Mucosa of gallbladder (tissue), 1 donor: ENCODE data around the gene THAP4. TPM values are rescaled to one million over a fixed set of nuclear protein-coding genes. Genes with fewer than 3 reads are reported as not detected.
"Not testable (repeated sequence)": the region's sequence is repeated elsewhere in the genome, so short reads cannot be mapped to it uniquely, and the experiment has no call there.

Experiments
- DNase-seq: peaks from one replicate; pipeline ENCODE4 v3.0.0-alpha.2; 2020; ENCODE audit warnings: low spot score
- total RNA-seq: library from RNA; stranded (reverse); gene quantifications from one replicate; pipeline ENCODE4 v1.2.1, GENCODE V29; 2021
- donor health status: DM: no; HTN: no; CAD: no.

THAP4 gene
- total RNA-seq, 1 donor from 2014 or later, result 53.8 TPM

DNA sequence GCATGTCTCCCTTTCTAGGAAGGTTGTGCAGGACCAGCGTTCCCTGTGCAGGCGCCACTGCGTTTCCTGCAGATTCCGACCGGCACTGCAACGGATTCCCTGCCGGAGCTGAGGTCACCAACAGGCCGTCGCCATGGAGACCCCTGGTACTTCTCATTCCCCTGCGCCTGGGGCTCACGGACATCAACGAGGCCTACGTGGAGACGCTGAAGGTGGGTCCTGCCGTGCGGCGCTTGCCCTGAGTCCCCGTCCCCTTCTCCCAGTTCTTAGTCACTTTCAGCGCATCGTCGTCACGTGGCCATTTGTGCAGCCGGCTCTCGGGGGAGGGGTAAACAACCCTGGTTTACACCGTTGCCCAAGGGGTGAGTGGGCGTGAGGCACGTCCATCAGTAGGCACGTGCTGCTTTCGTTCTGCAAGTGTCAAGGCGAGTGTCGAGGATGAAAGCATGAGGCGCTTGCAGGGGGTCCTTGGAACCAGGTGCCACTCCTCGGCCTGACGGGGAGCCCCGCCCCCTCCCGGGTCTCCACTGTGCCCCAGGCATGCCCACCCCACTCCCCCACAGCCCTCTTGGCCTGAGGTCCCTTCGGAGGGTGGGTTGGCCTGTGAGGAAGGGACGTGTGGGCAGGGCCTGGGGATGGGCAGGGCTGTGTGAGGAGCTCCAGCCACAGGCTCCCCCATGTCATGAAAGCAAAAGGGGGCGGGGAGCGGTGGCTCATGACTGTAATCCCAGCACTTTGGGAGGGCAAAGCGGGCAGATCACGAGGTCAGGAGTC, 29.9 kb upstream of the THAP4 start:
- DNase-seq, result no peak

DNA sequence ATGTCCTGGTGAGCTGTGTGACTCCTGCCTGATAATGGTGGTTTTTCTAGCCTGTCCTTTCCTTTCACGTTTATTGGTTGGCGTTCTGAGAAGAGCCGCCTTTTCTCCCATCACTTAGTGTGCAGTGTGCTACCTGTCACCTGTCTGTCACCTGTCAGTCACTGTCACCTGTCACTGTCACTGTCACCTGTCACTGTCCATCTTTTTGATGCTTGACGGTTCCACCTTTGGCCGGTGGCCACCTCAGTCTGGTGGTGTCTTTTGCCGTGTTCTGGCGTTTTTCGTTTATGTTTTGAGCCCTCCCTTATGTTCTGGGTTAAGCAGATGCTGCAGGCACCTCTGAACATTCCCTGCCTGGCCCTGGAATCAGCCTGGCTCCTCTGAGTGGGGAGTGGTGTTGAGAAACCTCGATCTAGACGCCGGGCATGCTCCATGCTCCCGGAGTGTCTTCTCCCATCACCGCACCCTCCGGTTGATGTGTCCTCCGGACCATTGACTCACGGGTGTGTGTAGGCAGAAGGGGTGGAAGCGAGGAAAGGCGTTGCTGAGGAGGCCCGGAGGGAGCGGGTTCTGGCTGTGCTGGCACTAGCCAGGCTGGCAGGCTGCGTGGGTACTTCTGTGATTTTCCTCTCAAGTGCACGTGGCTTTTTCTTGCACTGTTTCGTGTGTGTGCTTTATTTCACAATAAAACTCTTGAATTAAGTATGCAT, 28.9 kb upstream of the THAP4 start:
- DNase-seq, result no peak

DNA sequence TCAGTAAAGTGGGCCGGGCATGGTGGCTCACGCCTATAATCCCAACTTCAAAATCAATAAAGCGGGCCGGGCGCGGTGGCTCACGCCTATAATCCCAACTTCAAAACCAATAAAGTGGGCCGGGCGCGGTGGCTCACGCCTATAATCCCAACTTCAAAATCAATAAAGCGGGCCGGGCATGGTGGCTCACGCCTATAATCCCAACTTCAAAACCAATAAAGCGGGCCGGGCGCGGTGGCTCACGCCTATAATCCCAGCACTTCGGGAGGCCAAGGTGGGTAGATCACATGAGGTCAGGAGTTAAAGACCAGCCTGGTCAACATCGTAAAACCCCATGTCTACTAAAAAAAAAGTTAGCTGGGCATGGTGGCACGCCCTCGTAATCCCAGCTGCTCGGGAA, 25.8 kb upstream of the THAP4 start:
- not testable (repeated sequence) for DNase-seq

DNA sequence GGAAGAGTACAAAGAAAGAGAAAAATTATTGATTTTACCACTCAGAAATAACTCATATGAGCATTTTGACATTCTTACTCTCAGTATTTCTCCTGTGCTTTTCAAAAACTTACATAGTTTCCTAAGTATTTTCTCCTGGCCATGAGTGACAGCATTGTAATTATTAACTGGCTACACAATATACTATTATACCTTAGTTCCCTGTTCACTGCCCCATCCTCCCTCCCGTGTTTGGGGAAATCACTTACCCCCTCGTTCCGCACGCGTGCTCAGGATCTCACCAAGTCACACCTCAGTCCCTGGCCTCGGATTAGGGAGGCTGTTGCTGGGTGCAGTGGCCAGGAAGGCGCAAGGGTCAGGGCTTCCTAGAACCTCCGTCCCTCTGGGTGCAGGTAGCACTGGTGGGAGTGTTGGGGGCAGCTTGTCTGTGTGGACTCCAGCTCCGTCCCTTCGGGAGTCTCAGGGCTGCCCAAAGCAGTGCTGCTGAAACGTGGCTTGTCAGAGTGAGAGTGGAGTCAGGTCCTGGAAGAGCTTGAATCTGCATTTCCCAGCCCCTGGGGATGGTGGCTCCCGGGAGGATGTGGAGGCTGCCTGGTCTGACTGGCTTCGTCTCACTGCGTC, 23.7 kb upstream of the THAP4 start:
- DNase-seq, result no peak

DNA sequence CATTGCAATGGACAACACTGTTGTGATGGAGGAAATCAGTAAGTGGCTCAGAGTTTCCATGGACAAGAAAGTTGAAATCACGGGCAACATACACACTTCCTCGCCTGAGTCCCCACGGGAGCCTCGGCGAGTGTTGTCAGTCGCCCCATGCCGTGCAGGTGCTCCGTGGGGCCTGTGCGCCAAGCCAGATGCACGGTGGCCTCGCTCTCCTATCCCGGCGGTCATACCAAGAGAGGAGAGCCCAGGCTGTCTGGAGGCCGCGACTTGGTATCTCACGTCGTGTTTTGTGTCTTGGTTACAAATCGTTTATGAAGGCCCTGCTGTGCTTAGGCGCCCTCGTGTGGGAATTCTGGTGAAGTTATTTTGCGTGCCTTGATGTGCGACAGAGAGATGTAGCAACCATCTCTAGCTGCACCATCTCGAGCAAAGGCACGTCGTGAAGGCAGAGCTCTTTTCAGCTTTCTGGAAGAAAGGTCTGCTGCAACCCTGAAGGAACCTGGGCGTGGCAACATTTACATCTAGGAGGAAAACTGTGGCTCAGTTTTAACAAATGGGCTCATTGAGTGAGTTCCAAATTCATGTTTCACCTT, 22.3 kb upstream of the THAP4 start:
- peak; percentile 67 for DNase-seq

DNA sequence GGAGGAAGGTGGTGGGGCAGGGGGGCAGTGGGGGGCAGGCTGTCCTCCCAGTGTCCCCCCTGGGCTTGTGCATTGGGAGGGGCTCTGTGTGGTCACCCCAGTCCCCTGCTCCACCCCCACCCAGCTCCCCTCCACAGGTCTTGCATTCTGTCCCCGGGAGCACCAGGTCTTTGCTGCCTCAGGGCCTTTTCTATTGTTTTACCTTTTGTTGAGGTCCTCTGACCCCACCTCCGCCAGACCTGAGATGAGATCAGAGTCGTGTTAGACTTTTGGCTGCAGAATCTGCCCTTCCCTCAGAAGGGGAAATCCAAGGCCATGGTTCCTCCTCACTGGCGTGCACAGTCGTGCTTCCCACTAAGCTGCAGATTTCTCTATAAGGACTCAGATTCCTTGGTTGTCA, 21.3 kb upstream of the THAP4 start:
- no peak for DNase-seq

DNA sequence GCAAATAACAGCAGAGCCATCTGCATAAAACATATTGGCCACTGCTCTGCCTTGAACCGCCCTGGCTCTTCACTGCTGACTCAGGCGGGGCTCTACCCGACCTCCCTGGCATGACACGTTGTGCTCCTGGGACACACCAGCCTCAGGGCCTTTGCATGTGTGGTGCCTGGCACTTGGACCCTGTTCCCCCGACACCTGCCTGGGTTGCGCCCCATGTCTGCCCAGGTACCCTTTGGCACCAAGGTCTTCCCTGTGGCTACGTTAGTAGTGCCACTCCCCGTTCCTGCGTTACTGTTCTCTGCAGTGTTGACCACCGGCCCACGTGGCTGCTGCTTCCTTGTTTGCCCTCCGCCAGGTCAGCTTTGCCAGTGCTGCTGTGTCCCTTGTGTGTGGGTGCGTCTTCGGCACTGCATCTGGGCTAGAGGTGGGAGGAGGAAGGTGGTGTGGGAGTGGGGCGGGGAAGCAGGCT, 20.9 kb upstream of the THAP4 start:
- no peak for DNase-seq

DNA sequence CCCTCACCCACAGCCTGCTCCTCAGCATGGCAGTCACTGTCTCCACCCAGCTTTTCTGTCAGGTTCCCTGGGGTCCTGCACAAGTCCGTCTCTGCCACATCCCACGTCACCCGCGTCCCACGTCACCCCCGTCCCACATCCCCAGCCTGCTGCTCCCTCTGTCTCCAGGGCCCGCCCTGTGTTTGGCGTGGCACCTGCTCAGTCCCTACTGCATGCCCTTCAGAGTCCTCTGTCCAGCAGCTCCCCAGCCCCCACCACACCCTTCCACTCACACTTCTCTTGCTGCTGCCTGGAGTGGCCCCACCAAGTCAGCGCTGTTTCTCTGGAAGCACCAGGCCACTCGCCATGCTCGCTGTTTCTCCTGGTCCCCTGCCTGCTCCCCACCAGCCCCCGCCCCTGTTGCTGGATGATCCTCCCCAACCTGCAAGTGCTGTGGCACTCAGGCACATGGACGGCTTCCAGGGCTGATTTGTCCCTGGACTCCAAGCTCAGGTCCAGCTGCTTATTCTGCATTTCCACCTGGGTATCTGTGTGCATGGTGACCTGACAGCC, 19.3 kb upstream of the THAP4 start:
- no peak for DNase-seq

DNA sequence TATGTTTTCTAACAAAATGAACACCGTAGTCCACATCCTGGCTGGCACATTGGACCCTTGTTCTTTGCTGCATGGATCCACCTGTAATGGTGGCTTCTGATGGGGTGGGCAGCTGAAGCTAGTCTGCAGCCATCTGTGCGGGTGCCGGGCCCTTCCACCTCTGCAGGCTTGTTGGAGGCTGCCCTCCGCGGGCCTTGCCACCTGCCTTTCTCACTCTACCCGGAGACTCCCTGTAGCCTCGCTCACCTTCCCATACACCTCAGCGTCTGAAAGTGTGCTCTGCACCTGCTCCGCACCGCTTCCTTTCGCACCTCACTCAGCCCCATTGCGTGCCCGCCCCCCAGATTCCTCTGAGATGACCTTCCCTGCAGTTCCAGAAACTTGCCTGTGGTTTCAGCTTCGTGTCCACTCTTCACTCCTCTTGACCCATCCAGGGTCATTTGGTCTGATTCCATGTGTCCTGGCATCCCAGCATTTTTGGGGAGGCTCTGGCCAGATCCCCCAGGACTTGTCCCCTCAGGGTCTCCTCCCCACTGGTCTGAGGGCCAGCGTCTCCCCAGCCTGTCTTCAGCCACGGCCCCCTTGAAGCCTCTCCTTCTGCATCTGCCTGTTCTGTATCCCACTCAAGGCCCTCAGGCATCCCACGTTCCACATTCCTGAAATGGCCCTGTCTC, 18.7 kb upstream of the THAP4 start:
- no peak for DNase-seq

DNA sequence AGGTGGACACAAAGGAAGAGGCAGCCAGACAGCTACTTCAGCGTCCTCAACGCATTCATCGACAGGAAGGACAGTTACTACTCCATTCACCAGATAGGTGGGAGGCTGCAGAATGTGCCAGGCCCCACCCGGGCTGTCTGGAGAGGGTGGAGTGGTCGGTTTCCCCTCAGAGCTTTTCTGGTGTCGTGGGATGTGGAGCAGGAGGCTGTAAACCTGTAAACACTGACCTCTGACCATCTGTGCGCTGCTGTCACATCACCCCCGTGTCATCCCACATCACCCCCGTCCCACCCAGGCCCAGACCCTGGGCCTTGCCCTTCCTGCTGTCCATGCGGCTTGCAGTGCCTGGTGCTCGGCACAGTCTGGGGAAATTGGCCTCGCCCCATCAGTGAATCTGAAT, 17.6 kb upstream of the THAP4 start:
- DNase-seq, result no peak

DNA sequence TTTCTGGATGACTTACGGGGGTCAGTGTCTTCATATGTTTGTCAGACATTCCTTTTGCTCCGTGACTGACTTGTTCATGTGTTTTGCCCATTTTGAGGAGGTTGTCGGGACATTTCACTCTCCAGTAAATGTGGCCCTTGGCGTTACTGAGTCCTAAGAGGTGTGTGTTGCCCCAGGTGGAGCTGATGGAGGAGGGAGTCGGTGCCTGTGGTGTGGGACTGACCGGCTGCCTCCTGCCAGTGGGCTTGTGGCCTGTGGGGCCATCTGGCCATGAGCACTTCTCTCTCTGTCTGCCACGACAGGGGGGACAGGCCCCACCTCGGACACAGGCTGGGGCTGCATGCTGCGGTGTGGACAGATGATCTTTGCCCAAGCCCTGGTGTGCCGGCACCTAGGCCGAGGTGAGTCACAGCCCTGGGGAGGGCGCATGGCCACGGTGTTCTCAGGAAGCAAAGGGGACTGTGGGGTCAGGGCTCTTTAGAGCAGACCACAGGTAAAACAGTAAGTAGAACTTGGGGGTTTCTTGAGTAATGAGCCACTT, 16.3 kb upstream of the THAP4 start:
- DNase-seq, result no peak

DNA sequence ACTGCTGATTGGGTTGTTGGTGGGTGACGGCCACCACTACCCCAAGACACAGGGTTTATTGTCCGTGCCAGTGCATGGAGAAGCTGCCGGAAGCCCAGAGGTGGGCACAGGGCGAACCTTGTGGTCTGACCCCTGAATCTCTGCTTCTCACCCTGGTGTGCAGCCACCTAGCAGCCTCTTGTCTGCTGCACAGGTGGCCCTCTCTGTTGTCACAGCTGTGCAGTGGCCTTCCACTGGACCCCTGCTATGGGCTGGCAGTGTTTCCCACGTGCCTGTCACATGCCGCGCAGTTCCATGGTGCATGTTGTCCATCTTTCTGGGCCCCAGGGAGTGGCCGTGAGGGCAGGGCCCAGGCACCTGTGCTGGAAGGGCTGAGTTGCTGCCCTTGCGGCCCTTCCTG, 15.8 kb upstream of the THAP4 start:
- DNase-seq, result no peak

DNA sequence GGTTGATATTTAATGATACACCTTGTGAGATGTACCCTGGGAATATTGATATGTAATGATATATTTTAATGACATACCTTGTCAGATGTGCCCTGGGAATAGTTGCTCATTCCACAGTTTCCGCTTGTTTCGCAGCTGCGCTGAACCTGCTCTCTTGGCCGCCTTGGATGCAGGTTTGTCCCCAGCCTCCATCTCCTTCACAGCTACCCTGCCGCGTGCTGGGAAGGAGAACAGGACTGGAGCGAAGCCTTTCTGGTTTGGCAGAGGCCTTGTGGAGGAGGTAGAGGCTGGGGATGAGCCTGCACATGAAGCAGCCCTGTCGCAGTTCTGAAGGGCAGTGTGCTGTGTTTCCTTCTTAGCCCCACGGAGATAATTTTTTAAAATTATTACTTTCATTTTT, 15.2 kb upstream of the THAP4 start:
- no peak for DNase-seq

DNA sequence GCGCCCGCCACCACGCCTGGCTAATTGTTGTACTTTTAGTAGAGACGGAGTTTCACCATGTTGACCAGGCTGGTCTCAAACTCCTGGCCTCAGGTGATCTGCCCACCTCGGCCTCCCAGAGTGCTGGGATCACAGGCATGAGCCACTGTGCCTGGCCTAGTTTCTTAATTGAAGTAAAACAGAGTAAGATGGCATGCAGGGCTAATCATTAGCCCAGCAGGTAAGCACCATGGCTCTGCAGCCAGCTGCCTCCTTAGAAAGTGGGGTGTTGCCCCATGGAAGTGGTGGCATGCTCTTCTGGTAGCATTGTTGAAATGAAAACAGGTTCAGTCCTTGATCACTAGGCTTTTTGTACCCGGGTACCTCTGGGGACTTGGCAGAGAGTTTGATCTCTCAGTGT, 13.0 kb upstream of the THAP4 start:
- DNase-seq, result no peak

DNA sequence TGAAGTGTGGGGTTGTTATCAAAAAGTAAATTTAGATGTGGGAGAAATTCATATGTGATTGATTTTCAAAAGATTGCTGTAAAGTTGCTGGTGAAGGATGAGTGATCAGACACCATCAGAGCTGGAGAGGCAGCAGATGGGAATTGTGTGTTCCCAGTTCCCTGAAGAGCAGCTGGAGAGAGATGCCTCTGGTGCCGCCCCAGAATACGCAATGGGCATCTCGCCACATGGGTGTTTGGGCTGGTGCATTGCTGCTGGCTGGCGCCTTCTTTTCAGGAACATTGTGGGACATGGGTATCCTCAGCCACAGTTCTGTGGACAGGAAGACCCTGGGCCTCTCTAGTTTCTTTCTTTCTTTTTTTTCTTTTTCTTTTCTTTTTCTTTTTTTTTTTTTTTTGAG, 12.4 kb upstream of the THAP4 start:
- no peak for DNase-seq

DNA sequence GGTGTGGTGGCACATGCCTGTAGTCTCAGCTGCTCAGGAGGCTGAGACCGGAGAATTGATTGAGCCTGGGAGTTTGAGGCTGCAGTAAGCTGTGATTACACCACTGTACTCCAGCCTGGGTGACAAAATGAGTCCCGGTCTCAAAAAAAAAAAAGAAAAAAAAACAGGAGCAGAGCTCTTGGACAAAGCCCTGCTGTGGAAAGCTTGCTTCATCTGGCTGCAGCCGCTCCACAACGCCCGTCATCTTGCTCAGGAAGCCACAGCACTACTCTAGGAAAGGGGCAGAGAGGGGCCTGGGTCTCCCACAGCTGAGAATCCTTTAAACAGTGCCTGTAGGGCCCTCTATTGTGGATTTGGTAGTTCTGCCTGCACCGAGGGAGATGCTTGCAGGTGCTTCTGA, 11.5 kb upstream of the THAP4 start:
- no peak for DNase-seq

DNA sequence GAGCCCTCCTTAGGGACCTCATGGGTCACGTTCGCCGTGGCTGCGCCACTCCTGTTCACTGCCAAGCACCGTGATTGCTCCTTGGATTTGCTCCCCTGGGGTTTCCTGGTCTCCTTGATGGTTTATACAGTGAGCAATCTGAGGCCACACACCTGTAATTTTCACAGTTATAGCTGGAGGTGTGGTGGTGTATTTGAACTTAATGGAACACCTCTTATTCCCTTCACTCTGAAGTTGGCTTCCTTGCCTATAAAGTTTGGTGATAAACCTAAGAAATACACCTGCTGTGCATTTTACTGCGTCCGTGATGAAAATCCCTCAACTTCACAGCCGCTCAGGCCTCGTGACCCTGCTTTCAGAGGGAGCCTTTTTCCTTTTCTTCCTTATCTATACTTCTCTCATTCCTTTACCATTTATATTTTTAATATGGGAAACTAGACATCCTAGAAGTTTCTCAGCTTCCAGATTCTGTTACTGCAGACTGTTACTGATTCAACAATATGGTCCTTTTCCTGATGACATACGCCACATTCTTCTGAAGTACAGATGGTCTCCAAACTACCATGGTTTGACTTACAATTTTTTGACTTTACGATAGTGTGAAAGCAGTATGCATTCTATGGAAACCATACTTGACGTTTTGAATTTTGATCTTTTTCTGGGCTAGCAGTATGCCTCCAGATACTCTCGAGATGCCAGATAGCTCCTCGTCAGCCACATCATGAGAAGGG, 9.1 kb upstream of the THAP4 start:
- no peak for DNase-seq

DNA sequence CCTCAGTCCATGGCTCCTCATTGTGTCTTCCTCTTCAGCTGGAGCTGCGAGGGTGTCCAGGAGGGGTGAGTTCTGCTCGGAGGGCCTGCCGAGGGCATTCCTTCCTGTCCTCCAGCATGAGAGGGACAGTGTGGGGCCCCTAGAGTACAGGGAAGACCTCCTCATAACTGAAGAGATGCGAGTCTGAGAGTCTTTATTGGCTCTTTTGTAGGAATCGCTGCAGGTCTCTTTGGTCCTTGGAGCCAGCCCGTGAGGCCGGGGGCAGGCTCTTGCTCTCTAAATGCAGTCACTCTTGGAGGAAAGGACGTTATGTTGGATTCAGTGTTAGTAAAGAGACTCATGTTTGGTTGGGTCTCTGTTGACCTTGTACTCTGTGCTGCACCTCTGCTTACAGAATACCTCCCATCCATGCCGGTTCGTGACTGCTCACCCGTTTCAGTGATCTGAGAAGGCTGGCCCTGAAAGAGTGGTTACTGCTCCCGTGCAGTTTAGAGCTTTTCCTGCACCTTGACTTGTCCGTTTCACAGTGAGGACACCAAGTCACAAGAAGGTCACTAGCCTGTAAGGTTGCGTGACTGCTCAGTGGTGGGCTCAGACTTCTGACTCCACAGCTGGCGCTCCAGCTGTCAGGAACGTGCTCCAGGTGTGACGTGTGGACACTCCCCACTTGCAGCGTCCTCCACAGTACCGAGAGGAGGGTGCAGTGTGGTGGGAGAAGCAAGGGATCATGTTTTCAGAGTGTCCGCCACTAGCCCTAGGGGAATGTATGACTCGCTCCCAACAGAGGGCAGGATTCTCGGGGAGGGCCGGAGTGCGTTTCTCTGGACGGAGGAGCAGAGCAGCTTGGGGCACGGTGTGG, 8.3 kb upstream of the THAP4 start:
- DNase-seq, result no peak

DNA sequence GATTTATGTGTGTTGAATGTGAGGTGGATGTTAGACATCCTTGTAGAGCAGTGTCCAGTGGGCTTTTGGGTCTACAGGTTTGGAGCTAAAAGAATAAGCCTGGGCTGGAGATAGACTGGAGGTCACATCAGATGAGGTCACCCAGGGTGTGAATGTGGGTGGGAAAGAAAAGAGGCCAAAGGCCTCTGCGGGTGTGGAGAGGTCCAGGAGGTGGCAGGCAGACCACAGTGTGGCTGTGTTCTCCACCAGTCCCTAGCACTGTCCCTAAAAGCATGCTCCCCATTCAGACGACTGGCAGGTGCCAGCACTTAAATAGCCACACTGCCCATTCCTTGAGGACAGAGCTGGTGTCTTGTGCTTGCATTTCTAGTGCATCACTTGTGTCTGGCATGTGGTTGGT, 4.7 kb upstream of the THAP4 start:
- DNase-seq, result no peak
